Left lung (tissue), 10 donors: ENCODE data around the gene ITCH. TPM values are rescaled to one million over a fixed set of nuclear protein-coding genes. Genes with fewer than 3 reads are reported as not detected.

Source experiments
- ATAC-seq: fragments of 200-7000 bp; cut with Tn5 transposase; one replicate; pipeline ENCODE4 v1.9.1; 2020; ENCODE audit warnings: moderate library complexity
- DNase-seq, 4 donors: peaks; one replicate each; pipeline ENCODE4 v3.0.0-alpha.2; 2013 to 2020
- H3K27ac ChIP-seq, 2 donors: fragments of 200-600 bp; sonication (generic) in 1 of 2; one replicate each; pipeline versions ENCODE4 v1.5.0 to v1.8.0; 2020 to 2021
- H3K27me3 ChIP-seq, 2 donors: fragments of 200-600 bp; sonication (generic) in 1 of 2; one replicate each; pipeline versions ENCODE4 v1.5.0 to v1.8.0; 2020 to 2021
- H3K36me3 ChIP-seq, 2 donors: fragments of 200-600 bp; sonication (generic) in 1 of 2; one replicate each; pipeline versions ENCODE4 v1.5.0 to v1.8.0; 2020 to 2021
- H3K4me1 ChIP-seq, 2 donors: fragments of 200-600 bp; one replicate each; pipeline ENCODE4 v1.8.0; 2021
- H3K4me3 ChIP-seq, 2 donors: fragments of 200-600 bp; sonication (generic) in 1 of 2; one replicate each; pipeline versions ENCODE4 v1.5.0 to v1.8.0; 2020 to 2021; ENCODE audit warnings: mild to moderate bottlenecking in 1 of 2
- H3K9me3 ChIP-seq, 2 donors: fragments of 200-600 bp; sonication (generic) in 1 of 2; one replicate each; pipeline versions ENCODE4 v1.5.0 to v1.8.0; 2020 to 2021
- intact Hi-C, 2 donors: fragments of 100-400 bp; cut with DNase I; formaldehyde crosslinking; loops; one replicate each; pipeline versions ENCODE4 v1.11.2 to v1.14.2; 2022
- polyA plus RNA-seq, 6 donors: library from polyadenylated mRNA; unstranded; fragments of 120-200 nt; gene quantifications; one replicate each; pipeline ENCODE4 v1.2.1, GENCODE V29; 2013; ENCODE audit not compliant: insufficient read length in 6 of 6
- total RNA-seq, 2 donors: library from RNA; stranded (reverse); fragmentation: NEBNext Ultra II Directional; extraction: Animal tissue kit (Norgen Biotek cat#: 25700); gene quantifications; one replicate each; pipeline ENCODE4 v1.2.1, GENCODE V29; 2021
- TF ChIP-seq, protein P1 (sequence below), 2 donors: fragments of 200-600 bp; sonication (generic) in 1 of 2; IDR thresholded peaks; one replicate each; pipeline versions ENCODE4 v1.5.0 to v1.8.0; 2021; ENCODE audit warnings: antibody characterized with exemption in 2 of 2
- donor health status: DM: no; HTN: yes; CAD: no.
- donor health status: DM: no; HTN: no; CAD: no.

Gene ITCH
- total and polyA plus RNA-seq, 8 donors = 36.2 to 59.6 (median 44.4) TPM

DNA sequence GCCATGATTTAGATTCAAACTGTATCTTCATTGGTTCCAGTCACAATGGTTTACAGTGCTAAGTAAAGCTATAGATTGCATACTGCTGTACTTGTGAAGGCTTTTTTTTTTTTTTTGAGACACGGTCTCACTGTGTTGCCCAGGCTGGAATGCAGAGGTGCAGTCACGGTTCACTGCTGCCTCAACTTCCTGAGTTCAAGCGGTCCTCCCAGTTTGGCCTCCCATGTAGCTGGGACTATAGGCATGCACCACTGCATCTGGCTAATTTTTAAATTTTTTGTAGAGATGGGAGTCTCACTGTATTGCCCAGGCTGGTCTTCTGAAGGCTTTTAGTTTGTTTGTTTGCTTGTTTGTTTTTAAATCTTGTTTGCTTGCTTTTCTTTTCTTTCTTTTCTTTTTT, 24.9 kb downstream of the ITCH start:
- H3K9me3 ChIP-seq = no peaks in the 10 kb centered on the region
- peaks cover 0 to 19% of the 10 kb centered on the region in 2 donors for H3K36me3 ChIP-seq
- intact Hi-C loops = no loop called here
- H3K27me3 ChIP-seq = no peaks in the 10 kb centered on the region
- no peak overlapping the region for H3K4me3 ChIP-seq
- no peak overlapping the region for H3K27ac ChIP-seq
- no peak for DNase-seq
- TF ChIP-seq, protein P1, sequence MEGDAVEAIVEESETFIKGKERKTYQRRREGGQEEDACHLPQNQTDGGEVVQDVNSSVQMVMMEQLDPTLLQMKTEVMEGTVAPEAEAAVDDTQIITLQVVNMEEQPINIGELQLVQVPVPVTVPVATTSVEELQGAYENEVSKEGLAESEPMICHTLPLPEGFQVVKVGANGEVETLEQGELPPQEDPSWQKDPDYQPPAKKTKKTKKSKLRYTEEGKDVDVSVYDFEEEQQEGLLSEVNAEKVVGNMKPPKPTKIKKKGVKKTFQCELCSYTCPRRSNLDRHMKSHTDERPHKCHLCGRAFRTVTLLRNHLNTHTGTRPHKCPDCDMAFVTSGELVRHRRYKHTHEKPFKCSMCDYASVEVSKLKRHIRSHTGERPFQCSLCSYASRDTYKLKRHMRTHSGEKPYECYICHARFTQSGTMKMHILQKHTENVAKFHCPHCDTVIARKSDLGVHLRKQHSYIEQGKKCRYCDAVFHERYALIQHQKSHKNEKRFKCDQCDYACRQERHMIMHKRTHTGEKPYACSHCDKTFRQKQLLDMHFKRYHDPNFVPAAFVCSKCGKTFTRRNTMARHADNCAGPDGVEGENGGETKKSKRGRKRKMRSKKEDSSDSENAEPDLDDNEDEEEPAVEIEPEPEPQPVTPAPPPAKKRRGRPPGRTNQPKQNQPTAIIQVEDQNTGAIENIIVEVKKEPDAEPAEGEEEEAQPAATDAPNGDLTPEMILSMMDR (IDR thresholded peaks at IDR 0.05) = no peak
- no peak for ATAC-seq
- peaks cover 5 to 46% of the 10 kb centered on the region in 2 donors for H3K4me1 ChIP-seq

DNA sequence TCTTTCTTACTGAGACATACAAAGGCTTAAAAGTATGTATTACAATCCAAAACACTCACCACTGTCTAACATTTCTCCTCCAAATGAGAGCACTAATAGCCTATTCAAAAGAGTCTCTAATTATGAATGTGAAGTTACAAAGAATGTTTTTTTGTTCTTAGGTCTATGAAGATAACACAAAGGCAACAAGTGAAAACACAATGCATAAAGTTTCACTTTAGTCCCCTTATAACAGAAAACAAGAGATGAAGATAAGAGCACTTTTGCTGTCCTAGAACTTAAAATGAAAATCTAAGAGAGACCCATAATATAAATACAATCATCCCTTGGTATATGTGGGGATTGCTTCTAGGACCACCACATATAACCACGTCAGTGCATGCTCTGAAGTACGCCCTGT, 25.6 kb downstream of the ITCH start:
- peaks cover 0 to 24% of the 10 kb centered on the region in 2 donors for H3K36me3 ChIP-seq
- peaks cover 5 to 46% of the 10 kb centered on the region in 2 donors for H3K4me1 ChIP-seq
- DNase-seq (no peak), ATAC-seq (no peak)
- intact Hi-C loops = no loop called here
- TF ChIP-seq, protein P1 (IDR thresholded peaks at IDR 0.05) = no peak
- no peaks in the 10 kb centered on the region for H3K27me3 ChIP-seq
- no peaks in the 10 kb centered on the region for H3K9me3 ChIP-seq
- H3K4me3 ChIP-seq = no peak overlapping the region
- no peak overlapping the region for H3K27ac ChIP-seq

DNA sequence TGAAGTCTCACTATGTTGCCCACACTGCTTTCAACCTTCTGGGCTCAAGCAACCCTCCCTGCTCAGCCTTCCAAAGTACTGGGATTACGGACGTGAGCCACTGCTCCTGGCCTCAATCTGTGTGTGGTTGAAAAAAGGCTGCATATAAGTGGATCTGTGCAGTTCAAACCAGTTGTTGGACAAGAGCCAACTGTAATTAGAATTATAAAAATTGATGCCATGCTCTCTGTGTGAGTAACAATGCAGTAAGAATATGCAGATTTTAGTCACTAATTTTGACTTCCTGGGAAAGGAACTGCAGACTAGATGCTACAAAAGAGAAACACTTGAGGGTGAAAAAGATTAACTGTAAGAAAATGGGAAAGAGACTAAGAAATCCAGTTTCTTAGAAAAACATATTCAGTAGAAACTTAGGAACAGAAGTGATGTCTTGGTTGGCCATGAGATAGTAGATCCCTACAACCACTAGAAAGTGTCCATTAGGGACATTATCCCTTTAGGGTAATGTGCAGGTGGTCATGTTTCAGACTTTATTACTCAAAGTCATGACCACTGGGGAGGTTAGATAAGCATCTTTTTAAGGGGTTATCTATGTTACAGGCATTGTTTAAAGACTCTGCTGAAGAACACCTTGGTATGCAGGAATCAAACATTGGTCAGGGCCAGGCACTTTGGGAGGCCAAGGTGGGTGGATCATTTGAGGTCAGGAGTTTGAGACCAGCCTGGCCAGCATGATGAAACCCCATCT, 26.3 kb downstream of the ITCH start:
- Histone ChIP-seq H3K4me3 (no peak overlapping the region), H3K4me1 (peaks cover 5 to 46% of the 10 kb centered on the region in 2 donors), H3K9me3 (no peaks in the 10 kb centered on the region), H3K36me3 (peaks cover 0 to 31% of the 10 kb centered on the region in 2 donors), H3K27ac (no peak overlapping the region), H3K27me3 (no peaks in the 10 kb centered on the region)
- TF ChIP-seq, protein P1 (IDR thresholded peaks at IDR 0.05) = no peak
- intact Hi-C loops = no loop called here
- ATAC-seq (no peak), DNase-seq (no peak)

DNA sequence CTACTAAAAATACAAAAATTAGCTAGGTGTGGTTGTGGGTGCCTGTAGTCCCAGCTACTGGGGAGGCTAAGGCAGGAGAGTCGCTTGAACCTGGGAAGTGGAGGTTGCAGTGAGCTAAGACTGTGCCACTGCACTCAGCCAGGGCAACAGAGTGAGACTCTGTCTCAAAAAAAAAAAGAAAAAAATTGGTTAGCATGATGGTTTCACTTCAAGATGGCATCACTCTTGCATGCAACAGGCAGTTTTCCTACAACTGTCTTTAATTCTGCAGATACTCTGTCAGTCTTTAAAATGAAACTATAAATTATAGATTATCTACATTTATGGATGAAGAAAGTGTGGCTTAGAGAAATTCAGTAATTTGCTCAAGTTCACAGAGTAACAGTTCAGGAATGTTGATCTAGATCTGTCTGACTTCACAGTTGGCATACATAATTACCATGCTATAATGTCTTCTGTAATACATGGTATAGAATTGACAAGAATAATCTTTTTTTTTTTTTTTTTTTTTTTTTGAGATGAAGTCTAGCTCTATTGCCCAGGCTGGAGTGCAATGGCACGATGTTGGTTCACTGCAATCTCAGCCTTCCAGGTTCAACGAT, 27.0 kb downstream of the ITCH start:
- ATAC-seq = no peak
- intact Hi-C loops = no loop called here
- H3K36me3 ChIP-seq = peaks cover 0 to 38% of the 10 kb centered on the region in 2 donors
- no peaks in the 10 kb centered on the region for H3K9me3 ChIP-seq
- DNase-seq = no peak
- no peaks in the 10 kb centered on the region for H3K27me3 ChIP-seq
- H3K4me3 ChIP-seq = no peak overlapping the region
- H3K27ac ChIP-seq = peak overlapping the region in 1 of 2 donors; percentile 2
- H3K4me1 ChIP-seq = peaks cover 5 to 42% of the 10 kb centered on the region in 2 donors
- TF ChIP-seq, protein P1 (IDR thresholded peaks at IDR 0.05) = no peak

DNA sequence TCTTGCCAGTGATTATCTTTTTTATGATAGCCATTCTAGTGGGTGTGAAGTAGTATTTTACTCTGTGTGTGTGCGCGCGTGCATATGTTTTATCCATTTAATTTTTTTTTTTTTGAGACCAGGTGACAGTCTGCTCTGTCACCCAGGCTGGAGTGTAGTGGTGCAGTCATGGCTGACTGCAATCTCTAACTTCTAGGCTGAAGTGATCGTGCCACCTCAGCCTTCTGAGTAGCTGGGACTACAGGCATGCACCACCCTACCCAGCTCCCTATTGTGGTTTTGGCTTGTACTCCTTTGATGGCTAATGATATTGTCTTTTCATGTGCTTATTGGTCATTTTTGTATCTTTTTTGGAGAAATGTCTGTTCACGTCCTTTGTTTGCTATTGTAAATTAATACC, 33.3 kb downstream of the ITCH start:
- Histone ChIP-seq H3K4me3 (no peak overlapping the region), H3K27me3 (no peaks in the 10 kb centered on the region), H3K36me3 (peaks cover 0 to 85% of the 10 kb centered on the region in 2 donors), H3K4me1 (peaks cover 0 to 7% of the 10 kb centered on the region in 2 donors), H3K27ac (no peak overlapping the region), H3K9me3 (no peaks in the 10 kb centered on the region)
- no peak for ATAC-seq
- TF ChIP-seq, protein P1 (IDR thresholded peaks at IDR 0.05) = no peak
- intact Hi-C loops = no loop called here
- DNase-seq = no peak
